OCI-LY7 (cell line): ENCODE measurements around the gene ELFN1. TPM values are rescaled to one million over a fixed set of nuclear protein-coding genes. Genes with fewer than 3 reads are reported as not detected.

Experiments
- BruUV-seq: library from RNA; stranded (reverse); fragments of 400-500 nt; replicated peaks from 2 replicates; lab custom pipeline; 2021; lab: Mats Ljungman, UMichigan
- CTCF ChIA-PET: fragments of 300-600 bp; sonication (Branson Sonifier 250); formaldehyde crosslinking; loops from one replicate; lab custom pipeline; 2022; ENCODE audit warnings: antibody characterized with exemption; ENCODE audit not compliant: unreplicated experiment; lab: Charles Lee
- POLR2A ChIA-PET: fragments of 300-600 bp; sonication (Branson Sonifier 250); formaldehyde crosslinking; loops from one replicate; lab custom pipeline; 2022; ENCODE audit warnings: antibody characterized with exemption; lab: Charles Lee
- DNase-seq: peaks from one replicate; pipeline ENCODE4 v3.0.0-alpha.2; 2015; ENCODE audit warnings: low spot score
- H2AFZ ChIP-seq: fragments of 200-600 bp; sonication (generic), shearing (Covaris generic); 2 replicates; pipeline ENCODE4 v1.6.1; 2014; ENCODE audit warnings: mild to moderate bottlenecking, antibody characterized with exemption, low read length, moderate library complexity
- H3K27ac ChIP-seq: fragments of 200-600 bp; sonication (generic); 2 replicates; pipeline ENCODE4 v1.5.1; 2014; ENCODE audit warnings: mixed run types, low read depth, mild to moderate bottlenecking, moderate library complexity, low read length, inconsistent platforms; ENCODE audit not compliant: poor library complexity, severe bottlenecking
- H3K36me3 ChIP-seq: fragments of 200-600 bp; sonication (generic); 2 replicates; pipeline ENCODE4 v1.6.1; 2014; ENCODE audit warnings: mild to moderate bottlenecking, antibody characterized with exemption, low read length, moderate library complexity, mixed read lengths; ENCODE audit not compliant: insufficient read depth
- H3K4me1 ChIP-seq: fragments of 200-600 bp; sonication (generic); 2 replicates; pipeline ENCODE4 v1.5.1; 2014; ENCODE audit warnings: mild to moderate bottlenecking, low read length; ENCODE audit not compliant: insufficient read depth, poor library complexity, severe bottlenecking
- H3K4me2 ChIP-seq: fragments of 200-600 bp; sonication (generic); 2 replicates; pipeline ENCODE4 v1.6.1; 2014; ENCODE audit warnings: mild to moderate bottlenecking, low read length
- H3K4me3 ChIP-seq: fragments of 200-600 bp; sonication (generic); 2 replicates; pipeline ENCODE4 v1.5.1; 2014; ENCODE audit warnings: mild to moderate bottlenecking, low read depth, low read length; ENCODE audit not compliant: poor library complexity, severe bottlenecking
- H3K79me2 ChIP-seq: fragments of 200-600 bp; sonication (generic); 2 replicates; pipeline ENCODE4 v1.6.1; 2016; ENCODE audit warnings: low read depth, mild to moderate bottlenecking, low read length, moderate library complexity, mixed read lengths; ENCODE audit not compliant: insufficient read depth
- H3K9me2 ChIP-seq: fragments of 200-600 bp; sonication (generic); 2 replicates; pipeline ENCODE4 v1.6.1; 2016; ENCODE audit warnings: mild to moderate bottlenecking, low read length, mixed read lengths; ENCODE audit not compliant: insufficient read depth
- H3K9me3 ChIP-seq: fragments of 200-600 bp; sonication (generic); 2 replicates; pipeline ENCODE4 v1.6.1; 2014; ENCODE audit warnings: mild to moderate bottlenecking, mixed run types, low read length, mixed read lengths
- H4K20me1 ChIP-seq: fragments of 200-600 bp; sonication (generic); 2 replicates; pipeline ENCODE4 v1.6.1; 2014; ENCODE audit warnings: mild to moderate bottlenecking, antibody characterized with exemption, low read length, moderate library complexity, mixed read lengths; ENCODE audit not compliant: insufficient read depth
- CTCF ChIP-seq: fragments of 200-600 bp; sonication (generic); conservative IDR thresholded peaks from 2 replicates; pipeline ENCODE4 v1.5.1; 2014; ENCODE audit warnings: mild to moderate bottlenecking, antibody characterized with exemption, low read length, moderate library complexity, mixed read lengths
- EZH2phosphoT487 ChIP-seq: fragments of 200-600 bp; sonication (generic); IDR thresholded peaks from 2 replicates; pipeline ENCODE4 v1.6.1; 2018; ENCODE audit warnings: low read depth, borderline replicate concordance, mild to moderate bottlenecking, mixed run types, antibody characterized with exemption, low read length, moderate library complexity, mixed read lengths
- intact Hi-C: fragments of 100-400 bp; cut with micrococcal nuclease; formaldehyde crosslinking; loops from one replicate; pipeline ENCODE4 v1.10.0; 2022; ENCODE audit not compliant: unreplicated experiment
- total RNA-seq, 2 experiments: library from RNA; depleted of rRNA in 1 of 2; stranded (reverse); fragments of >200 nt in 1 of 2; shearing (Covaris generic) in 1 of 2; gene quantifications; 2 replicates each; pipeline ENCODE4 v1.2.3, GENCODE V29; 2014 to 2022

The ELFN1 gene
- total RNA-seq, 2 experiments from 2014 or later = not detected

- DNase-seq = no peak
- no peaks in the 10 kb centered on the region for H3K4me1 ChIP-seq
- no peak overlapping the region for H2AFZ ChIP-seq
- no peaks in the 10 kb centered on the region for H4K20me1 ChIP-seq
- H3K27ac ChIP-seq = no peak overlapping the region
- no peaks in the 10 kb centered on the region for H3K9me2 ChIP-seq
- no TSS peak for BruUV-seq
- H3K36me3 ChIP-seq = no peaks in the 10 kb centered on the region
- TF ChIP-seq EZH2phosphoT487 = no peak
- TF ChIP-seq CTCF = no peak
- ChIA-PET CTCF (no interaction called here), POLR2A (no interaction called here)
- no peak overlapping the region for H3K4me3 ChIP-seq
- intact Hi-C loops = no loop called here
- H3K9me3 ChIP-seq = no peaks in the 10 kb centered on the region
- H3K79me2 ChIP-seq = no peaks in the 10 kb centered on the region
- no peak overlapping the region for H3K4me2 ChIP-seq
Observed at GRCh38 chr7:1646957-1647891, 22.9 kb upstream of the ELFN1 start.

GRCh38 chr7:1647961-1648672 is 22.0 kb upstream of the ELFN1 start:
- CTCF ChIA-PET = no interaction called here
- Histone ChIP-seq H3K36me3 (no peaks in the 10 kb centered on the region), H3K9me3 (no peaks in the 10 kb centered on the region), H3K4me3 (no peak overlapping the region), H3K27ac (no peak overlapping the region), H3K4me1 (no peaks in the 10 kb centered on the region), H2AFZ (no peak overlapping the region), H3K9me2 (no peaks in the 10 kb centered on the region), H3K79me2 (no peaks in the 10 kb centered on the region), H4K20me1 (no peaks in the 10 kb centered on the region), H3K4me2 (no peak overlapping the region)
- TF ChIP-seq CTCF = no peak
- no peak for TF ChIP-seq EZH2phosphoT487
- no TSS peak for BruUV-seq
- POLR2A ChIA-PET = no interaction called here
- no peak for DNase-seq
- intact Hi-C loops = no loop called here
